ENCODE results near the gene COQ8A.
"Not testable (repeated sequence)": the region's sequence is repeated elsewhere in the genome, so short reads cannot be mapped to it uniquely, and the experiment has no call there.

Gene COQ8A

GRCh38 chr1:226985839-226986463 is 45.9 kb downstream of the COQ8A start:
- no peak for DNase-seq

- DNase-seq, result no peak
Measured at GRCh38 chr1:226986496-226987178, 46.5 kb downstream of the COQ8A start.

GRCh38 chr1:226987179-226987536 is 47.1 kb downstream of the COQ8A start:
- no peak for DNase-seq

GRCh38 chr1:226987623-226988333 is 47.7 kb downstream of the COQ8A start:
- DNase-seq, result no peak

- DNase-seq, result peak; percentile 32
Measured at GRCh38 chr1:226988334-226988666, 48.2 kb downstream of the COQ8A start.

GRCh38 chr1:226989085-226989920 is 49.2 kb downstream of the COQ8A start:
- DNase-seq, result no peak

GRCh38 chr1:226990133-226990716 is 50.1 kb downstream of the COQ8A start:
- no peak for DNase-seq

GRCh38 chr1:226991920-226992319 is 51.8 kb downstream of the COQ8A start:
- no peak for DNase-seq

- peak; percentile 98 for DNase-seq
Measured at GRCh38 chr1:226993814-226994585, 53.9 kb downstream of the COQ8A start.

- peak; percentile 43 for DNase-seq
Measured at GRCh38 chr1:226994586-226995364, 54.7 kb downstream of the COQ8A start.

- DNase-seq, result peak; percentile 75
Measured at GRCh38 chr1:226995365-226996332, 55.6 kb downstream of the COQ8A start.

- DNase-seq, result not testable (repeated sequence)
Measured at GRCh38 chr1:226999579-226999978, 59.5 kb downstream of the COQ8A start.

GRCh38 chr1:227002531-227003049 is 62.5 kb downstream of the COQ8A start:
- DNase-seq, result no peak

- no peak for DNase-seq
Measured at GRCh38 chr1:227003165-227003564, 63.1 kb downstream of the COQ8A start.

- no peak for DNase-seq
Measured at GRCh38 chr1:227004796-227005195, 64.7 kb downstream of the COQ8A start.

- DNase-seq, result peak; percentile 51
Measured at GRCh38 chr1:227006226-227006796, 66.2 kb downstream of the COQ8A start.

GRCh38 chr1:227009937-227010336 is 69.8 kb downstream of the COQ8A start:
- no peak for DNase-seq

GRCh38 chr1:227010645-227011044 is 70.6 kb downstream of the COQ8A start:
- DNase-seq, result no peak

GRCh38 chr1:227016990-227017389 is 76.9 kb downstream of the COQ8A start:
- DNase-seq, result no peak
